ENCODE results near the gene CCDC40. TPM values are rescaled to one million over a fixed set of nuclear protein-coding genes. Genes with fewer than 3 reads are reported as not detected.

CCDC40 gene
- total and polyA plus RNA-seq, 2 of the 13 experiments (the other 11 are each of a cell fraction or from before 2014, with no cell fraction given): 4.1 to 5.5 TPM

DNA sequence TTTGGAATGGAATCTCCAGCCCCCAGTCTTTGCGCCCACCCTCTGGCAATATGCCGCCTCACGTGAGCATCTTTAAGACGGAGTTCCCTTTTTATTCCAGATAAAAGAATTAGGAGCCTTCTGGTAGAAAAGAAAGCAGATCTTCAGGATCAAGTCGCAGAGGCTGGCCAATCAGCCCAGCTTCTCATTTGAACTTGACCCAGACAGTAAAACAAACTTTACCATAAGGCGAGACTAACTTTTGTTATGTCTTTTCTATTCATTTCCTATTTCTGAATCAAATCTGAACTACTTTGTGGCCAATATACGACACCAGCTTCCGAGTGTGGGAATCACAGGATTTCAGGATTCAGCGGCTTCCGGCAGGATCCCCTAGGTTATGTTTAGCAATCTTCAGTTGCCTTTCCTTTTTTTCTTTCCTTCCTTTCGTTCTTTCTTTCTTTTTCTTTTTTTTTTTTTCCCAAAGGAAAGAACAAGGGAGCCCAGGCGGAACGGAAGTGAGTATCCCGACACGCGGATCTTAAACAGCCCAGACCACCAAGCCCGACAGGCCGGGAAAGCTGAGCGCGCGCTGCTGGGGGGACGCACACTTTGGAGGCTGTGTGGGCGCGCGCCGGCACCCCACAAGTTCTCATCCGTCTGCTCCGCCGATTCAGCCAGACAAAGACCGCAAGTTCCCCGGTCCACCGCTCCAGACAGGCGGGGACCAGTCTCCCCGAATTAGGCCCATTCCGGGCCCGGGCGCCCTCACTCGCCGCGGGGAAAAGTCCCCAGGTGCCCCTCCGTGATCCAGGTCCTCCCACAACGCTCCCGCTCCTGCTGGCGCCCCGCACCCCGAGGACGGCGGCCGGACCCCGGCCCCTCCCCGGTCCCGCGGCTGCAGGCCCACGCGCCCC, 1.4 kb upstream of the CCDC40 start (continued):
- TF ChIP-seq, protein P1, sequence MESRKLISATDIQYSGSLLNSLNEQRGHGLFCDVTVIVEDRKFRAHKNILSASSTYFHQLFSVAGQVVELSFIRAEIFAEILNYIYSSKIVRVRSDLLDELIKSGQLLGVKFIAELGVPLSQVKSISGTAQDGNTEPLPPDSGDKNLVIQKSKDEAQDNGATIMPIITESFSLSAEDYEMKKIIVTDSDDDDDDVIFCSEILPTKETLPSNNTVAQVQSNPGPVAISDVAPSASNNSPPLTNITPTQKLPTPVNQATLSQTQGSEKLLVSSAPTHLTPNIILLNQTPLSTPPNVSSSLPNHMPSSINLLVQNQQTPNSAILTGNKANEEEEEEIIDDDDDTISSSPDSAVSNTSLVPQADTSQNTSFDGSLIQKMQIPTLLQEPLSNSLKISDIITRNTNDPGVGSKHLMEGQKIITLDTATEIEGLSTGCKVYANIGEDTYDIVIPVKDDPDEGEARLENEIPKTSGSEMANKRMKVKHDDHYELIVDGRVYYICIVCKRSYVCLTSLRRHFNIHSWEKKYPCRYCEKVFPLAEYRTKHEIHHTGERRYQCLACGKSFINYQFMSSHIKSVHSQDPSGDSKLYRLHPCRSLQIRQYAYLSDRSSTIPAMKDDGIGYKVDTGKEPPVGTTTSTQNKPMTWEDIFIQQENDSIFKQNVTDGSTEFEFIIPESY (CRISPR knock-in tag; IDR thresholded peaks at IDR 0.05): no peak
- no peak for TF ChIP-seq KLF12 (CRISPR knock-in tag; IDR thresholded peaks at IDR 0.05; ENCODE audit: borderline replicate concordance)
- no peak for TF ChIP-seq RELA (CRISPR knock-in tag; IDR thresholded peaks at IDR 0.05)
- TF ChIP-seq SOX13 (IDR thresholded peaks at IDR 0.05): no peak
- no peak for TF ChIP-seq SOX13 (CRISPR knock-in tag; conservative IDR thresholded peaks at IDR 0.05 in 1 of 2, IDR thresholded peaks at IDR 0.05 in 1 of 2)
- TF ChIP-seq XBP1 (CRISPR knock-in tag; IDR thresholded peaks at IDR 0.05): no peak
- no peak for TF ChIP-seq MTA1 (CRISPR knock-in tag; IDR thresholded peaks at IDR 0.05; ENCODE audit: borderline replicate concordance)
- no peak for TF ChIP-seq ZNF674 (CRISPR knock-in tag; IDR thresholded peaks at IDR 0.05; ENCODE audit: low read depth)
- no peak for TF ChIP-seq ZMAT3 (CRISPR knock-in tag; conservative IDR thresholded peaks at IDR 0.05)
- no peak for TF ChIP-seq SNAPC2 (CRISPR knock-in tag; IDR thresholded peaks at IDR 0.05)
- TF ChIP-seq ARNT2 (CRISPR knock-in tag; IDR thresholded peaks at IDR 0.05; ENCODE audit: low read depth): no peak
- TF ChIP-seq, protein P2, sequence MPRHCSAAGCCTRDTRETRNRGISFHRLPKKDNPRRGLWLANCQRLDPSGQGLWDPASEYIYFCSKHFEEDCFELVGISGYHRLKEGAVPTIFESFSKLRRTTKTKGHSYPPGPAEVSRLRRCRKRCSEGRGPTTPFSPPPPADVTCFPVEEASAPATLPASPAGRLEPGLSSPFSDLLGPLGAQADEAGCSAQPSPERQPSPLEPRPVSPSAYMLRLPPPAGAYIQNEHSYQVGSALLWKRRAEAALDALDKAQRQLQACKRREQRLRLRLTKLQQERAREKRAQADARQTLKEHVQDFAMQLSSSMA (CRISPR knock-in tag; IDR thresholded peaks at IDR 0.05): no peak
- TF ChIP-seq KDM5A (IDR thresholded peaks at IDR 0.05; ENCODE audit: borderline replicate concordance, low read length): no peak
- TF ChIP-seq DR1 (CRISPR knock-in tag; IDR thresholded peaks at IDR 0.05): no peak
- TF ChIP-seq, protein P3, sequence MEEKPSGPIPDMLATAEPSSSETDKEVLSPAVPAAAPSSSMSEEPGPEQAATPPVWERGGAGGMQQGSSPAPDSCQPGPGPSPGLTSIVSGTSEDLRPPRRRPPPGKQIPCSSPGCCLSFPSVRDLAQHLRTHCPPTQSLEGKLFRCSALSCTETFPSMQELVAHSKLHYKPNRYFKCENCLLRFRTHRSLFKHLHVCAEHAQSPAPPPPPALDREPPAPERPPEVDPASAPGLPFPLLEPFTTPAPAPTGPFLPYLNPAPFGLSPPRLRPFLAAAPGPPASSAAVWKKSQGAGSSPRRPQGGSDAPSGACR (CRISPR knock-in tag; IDR thresholded peaks at IDR 0.05): no peak
- TF ChIP-seq RXRA (CRISPR knock-in tag; IDR thresholded peaks at IDR 0.05): no peak
- TF ChIP-seq ZNF775 (CRISPR knock-in tag; IDR thresholded peaks at IDR 0.05; ENCODE audit: borderline replicate concordance): no peak
- TF ChIP-seq ZNF263 (CRISPR knock-in tag; IDR thresholded peaks at IDR 0.05): no peak
- TF ChIP-seq TBX3 (IDR thresholded peaks at IDR 0.05; ENCODE audit: borderline replicate concordance): no peak
- no peak for TF ChIP-seq ZMYM2 (CRISPR knock-in tag; IDR thresholded peaks at IDR 0.05)
- TF ChIP-seq, protein P4, sequence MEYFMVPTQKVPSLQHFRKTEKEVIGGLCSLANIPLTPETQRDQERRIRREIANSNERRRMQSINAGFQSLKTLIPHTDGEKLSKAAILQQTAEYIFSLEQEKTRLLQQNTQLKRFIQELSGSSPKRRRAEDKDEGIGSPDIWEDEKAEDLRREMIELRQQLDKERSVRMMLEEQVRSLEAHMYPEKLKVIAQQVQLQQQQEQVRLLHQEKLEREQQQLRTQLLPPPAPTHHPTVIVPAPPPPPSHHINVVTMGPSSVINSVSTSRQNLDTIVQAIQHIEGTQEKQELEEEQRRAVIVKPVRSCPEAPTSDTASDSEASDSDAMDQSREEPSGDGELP (IDR thresholded peaks at IDR 0.05; ENCODE audit: borderline replicate concordance, low read depth): no peak
- TF ChIP-seq, protein P5, sequence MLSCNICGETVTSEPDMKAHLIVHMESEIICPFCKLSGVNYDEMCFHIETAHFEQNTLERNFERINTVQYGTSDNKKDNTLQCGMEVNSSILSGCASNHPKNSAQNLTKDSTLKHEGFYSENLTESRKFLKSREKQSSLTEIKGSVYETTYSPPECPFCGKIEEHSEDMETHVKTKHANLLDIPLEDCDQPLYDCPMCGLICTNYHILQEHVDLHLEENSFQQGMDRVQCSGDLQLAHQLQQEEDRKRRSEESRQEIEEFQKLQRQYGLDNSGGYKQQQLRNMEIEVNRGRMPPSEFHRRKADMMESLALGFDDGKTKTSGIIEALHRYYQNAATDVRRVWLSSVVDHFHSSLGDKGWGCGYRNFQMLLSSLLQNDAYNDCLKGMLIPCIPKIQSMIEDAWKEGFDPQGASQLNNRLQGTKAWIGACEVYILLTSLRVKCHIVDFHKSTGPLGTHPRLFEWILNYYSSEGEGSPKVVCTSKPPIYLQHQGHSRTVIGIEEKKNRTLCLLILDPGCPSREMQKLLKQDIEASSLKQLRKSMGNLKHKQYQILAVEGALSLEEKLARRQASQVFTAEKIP (CRISPR knock-in tag; IDR thresholded peaks at IDR 0.05; ENCODE audit: borderline replicate concordance): no peak
- TF ChIP-seq U2AF2 (IDR thresholded peaks at IDR 0.05; ENCODE audit: low read depth, low read length): no peak
- TF ChIP-seq RBFOX2 (IDR thresholded peaks at IDR 0.05; ENCODE audit: low read depth, low read length): no peak
- no peak for TF ChIP-seq ELF1 (CRISPR knock-in tag; IDR thresholded peaks at IDR 0.05)
